DMS53 treated with DMSO at 0.1 percent for 48 hours (cell line): ENCODE measurements around the gene ZP3.
A peak's percentile ranks its signal among the peaks of the same experiment; 100 is the strongest.
"Not testable (repeated sequence)": the region's sequence is repeated elsewhere in the genome, so short reads cannot be mapped to it uniquely, and the experiment has no call there.

Source experiments
- DNase-seq: peaks from one replicate; lab custom pipeline; 2025; ENCODE audit not compliant: unreplicated experiment; lab: John Stamatoyannopoulos, UW

ZP3 gene

GRCh38 chr7:76424413-76425111 is at the start of gene ZP3:
Gene ZP3, plus strand, starts transcription at chr7:76424950. Its CDS starts 15 bp downstream, at chr7:76424965.
- no peak for DNase-seq

- no peak for DNase-seq
Measured at GRCh38 chr7:76375251-76375650, 49.5 kb upstream of the ZP3 start.

DNA sequence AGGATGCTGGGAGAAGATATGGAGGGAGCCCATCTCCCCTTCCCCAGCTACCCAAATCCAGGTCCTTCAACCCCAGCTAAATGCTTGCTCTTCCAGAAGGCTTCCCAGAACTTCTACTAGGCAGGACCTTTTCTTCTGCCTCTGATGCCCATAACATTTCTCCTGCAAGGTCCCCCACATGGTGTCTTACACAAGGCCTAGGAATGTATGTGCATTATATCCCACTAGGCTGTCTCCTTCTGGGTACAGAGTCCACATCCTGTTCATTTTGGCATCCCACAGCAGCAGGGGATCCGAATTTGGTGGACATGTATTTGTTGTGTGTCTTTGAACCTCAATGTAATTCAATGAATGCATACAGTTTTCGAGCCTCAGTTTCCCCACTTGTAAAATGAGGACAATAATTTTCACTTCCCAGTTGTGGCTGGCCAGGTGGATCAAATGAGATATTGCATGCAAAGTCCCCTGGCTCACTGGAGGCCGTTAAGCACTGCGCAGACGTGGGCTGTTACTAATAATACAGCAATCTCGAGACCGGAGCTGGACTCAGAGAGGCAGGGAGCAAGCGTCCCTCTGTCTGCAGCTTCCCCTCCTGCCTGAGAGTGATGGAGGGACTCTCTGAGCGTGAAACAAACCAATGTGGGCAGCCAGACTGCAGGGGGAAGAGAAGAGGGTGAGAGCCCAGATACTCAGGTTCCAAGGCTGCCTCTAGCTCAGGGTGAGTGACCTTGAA is 47.4 kb upstream of the ZP3 start:
- no peak for DNase-seq

GRCh38 chr7:76380623-76380966 is 44.2 kb upstream of the ZP3 start:
- DNase-seq = no peak

GRCh38 chr7:76381814-76382213 is 42.9 kb upstream of the ZP3 start:
- no peak for DNase-seq

DNA sequence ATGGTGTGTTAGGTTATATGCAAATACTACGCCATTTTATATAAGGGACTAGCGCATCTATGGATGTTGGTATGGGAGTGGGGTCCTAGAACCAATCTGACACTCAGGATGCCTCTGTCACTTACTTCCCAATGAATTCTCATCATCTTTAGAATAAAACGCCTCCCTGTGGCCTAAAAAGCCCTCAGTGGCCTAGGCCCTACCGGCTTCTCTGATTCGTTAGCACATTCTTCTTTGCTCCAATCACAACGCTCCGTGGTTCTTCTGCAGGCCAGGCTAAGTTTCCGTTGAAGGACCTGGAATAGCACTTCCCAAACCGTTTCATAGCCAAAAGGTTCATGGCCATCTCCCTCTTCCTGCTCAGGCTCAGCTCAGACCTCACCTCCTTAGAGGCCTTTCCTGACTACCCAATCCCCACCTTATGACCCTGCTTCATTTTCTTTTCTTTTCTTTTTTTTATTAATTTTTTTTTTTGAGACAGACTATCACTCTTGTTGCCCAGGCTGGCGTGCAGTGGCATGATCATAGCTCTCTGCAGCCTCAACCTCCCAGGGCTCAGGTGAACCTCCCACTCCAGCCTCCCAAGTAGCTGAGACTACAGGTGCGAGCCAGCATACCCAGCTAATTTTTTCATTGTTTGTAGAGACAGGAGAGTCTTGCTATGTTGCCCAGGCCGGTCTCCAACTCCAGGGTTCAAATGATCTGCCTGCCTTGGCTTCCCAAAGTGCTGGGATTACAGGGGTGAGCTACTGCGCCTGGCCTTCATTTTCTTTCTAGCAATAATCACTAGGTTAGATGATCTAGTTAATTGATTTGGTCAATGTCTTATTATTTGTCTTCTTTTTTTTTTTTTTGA is 41.4 kb upstream of the ZP3 start:
- DNase-seq = no peak

GRCh38 chr7:76386691-76387260 is 38.0 kb upstream of the ZP3 start:
- DNase-seq = no peak

GRCh38 chr7:76387789-76388188 is 37.0 kb upstream of the ZP3 start:
- not testable (repeated sequence) for DNase-seq

- no peak for DNase-seq
Measured at GRCh38 chr7:76390092-76390491, 34.7 kb upstream of the ZP3 start.

DNA sequence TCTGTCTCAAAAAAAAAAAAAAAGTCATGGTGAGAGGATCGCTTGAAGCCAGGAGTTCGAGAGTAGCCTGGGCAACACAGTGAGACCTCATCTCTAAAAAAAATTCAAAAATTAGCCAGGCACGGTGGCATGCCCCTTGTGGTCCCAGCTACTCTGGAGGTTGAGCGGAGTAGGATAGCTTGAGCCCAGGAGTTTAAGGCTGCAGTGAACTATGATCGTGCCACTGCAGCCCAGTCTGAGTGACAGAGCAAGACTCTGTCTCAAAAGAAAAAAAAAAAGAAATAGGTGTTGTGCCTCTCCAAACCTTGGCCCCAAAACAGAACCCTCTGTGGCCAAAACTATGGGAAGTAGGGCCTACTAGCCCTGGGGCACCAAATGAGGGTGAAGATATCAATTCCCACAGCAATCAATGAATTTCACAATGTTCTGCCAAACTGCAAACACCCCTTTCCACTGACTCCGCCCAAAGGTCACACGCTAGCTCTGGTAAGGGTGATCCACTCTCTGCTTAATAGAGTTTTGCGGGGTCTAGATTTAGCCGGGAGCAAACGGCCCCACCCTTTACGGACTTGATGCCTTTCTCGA is 32.1 kb upstream of the ZP3 start:
- no peak for DNase-seq

DNA sequence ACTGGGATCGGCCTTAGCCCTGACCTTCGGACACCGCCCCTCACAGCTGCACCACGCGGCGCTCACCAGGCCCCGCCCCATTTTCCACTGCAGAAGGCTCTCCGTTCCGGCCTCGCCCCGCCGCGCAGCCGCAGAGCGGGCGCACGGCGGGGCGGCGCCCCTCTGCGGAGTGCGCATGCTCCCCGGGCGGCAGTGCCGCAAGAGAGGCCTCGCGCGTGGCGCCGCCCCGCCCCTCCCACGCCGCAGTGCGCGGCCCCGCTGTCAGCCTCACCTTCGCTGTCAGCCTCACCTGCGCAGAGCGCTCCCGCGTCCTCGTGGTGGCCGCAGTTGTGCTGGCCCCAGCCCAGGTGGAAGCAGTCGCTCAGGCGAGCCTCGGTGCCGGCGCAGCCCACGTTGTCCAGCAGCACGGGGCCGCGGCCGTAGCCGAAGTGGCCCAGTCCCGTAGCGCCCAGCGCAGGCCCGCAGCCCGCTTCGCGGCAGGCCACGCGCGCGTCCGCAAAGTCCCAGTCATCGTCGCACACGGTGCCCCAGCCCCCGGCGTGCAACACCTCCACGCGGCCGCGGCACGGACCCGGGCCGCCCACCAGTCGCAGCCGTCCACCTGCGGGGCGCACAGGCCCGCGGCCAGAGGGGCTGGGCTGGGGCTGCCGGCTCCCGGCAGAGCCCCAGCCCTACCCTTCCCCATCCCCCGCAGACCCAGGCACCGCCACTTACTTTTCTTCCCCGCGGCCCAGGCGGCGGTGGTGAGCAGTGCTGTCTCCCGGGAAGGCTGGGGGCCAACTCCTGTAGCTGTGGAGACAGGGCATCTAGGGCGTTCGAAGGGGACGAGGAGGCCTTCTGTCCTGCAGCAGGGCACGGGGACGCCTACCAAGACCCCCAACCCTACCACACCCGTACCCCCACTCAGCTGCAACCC is 31.4 kb upstream of the ZP3 start:
- DNase-seq = peak; percentile 93

DNA sequence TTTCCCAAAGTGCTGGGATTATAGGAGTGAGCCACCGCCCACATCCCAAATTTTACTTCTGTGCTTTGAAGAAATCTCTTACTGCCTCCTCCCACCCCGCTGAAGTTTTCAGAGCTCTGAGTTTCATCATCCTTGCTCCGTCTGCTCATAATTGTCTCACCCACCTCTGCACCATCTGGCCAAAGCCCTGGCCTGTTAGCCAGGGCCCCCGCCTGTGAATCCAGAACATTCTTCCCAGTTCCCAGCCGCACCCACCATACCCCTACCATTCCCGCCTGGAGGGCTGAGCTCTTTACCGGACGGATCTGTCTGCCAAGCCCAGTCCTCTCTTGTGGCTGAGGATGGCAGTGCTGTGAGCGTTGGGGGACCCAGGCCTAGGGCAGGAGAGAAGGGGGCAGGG is 29.8 kb upstream of the ZP3 start:
- DNase-seq = no peak

DNA sequence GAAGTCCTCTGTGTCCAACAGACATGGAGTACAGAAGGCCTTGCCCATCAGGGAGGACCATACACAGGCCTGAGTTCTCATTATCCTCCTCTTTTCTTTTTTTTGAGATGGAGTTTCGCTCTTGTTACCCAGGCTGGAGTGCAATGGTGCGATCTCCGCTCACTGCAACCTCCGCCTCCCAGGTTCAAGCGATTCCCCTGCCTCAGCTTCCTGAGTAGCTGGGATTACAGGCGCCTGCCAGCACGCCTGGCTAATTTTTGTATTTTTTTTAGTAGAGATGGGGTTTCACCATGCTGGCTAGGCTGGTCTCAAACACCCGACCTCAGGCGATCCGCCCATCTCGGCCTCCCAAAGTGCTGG is 29.2 kb upstream of the ZP3 start:
- not testable (repeated sequence) for DNase-seq

DNA sequence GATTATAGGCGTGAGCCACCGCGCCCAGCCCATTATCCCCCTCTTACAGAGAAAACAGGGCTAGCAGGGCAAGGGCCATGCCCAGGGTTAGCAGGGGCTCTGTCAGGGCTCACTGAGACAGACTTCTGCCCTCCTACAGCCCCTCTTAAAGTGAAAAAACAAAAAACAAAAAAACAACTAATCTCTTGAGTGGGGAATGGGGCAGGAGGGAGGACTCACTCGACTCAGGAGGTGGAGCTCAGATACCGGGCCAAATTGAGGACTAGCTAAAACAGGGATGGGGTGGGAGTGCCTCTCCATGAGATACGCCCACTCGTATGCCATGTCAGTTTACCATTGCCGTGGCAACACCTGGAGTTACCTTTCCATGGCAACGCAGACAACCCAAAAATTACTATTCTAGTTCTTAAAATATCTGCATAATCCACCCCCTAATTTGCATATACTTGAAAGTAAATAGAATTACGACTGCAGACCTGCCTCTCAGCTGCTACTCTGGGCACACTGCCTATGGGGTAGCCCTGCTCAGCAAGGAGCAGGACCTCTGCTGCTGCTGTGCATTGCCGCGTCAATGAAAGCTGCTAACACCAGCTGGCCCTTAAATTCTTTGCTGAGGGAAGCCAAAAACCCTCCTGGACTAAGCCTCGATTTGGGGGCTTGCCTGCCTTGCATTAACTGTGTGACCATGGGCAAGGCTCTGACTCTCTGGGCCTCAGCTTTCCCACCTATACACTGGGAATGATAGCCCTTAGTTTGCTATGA is 28.6 kb upstream of the ZP3 start:
- DNase-seq = no peak

DNA sequence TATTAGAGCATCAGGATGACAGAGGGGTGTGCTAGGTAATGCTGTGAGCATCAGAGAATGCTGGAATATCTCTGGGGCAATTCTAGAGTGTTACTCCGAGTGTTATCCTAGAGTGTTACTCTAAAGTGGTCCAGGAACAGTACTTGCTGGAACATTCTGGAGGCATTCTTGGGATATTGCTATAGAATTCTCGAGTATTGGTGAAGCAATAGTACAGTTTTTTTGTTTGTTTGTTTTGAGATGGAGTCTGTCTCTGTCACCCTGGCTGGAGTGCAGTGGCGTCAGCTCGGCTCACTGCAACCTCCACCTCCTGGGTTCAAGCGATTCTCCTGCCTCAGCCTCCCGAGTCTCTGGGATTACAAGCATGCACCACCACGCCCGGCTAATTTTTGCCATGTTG is 27.9 kb upstream of the ZP3 start:
- no peak for DNase-seq

GRCh38 chr7:76397409-76398183 is 27.2 kb upstream of the ZP3 start:
- peak; percentile 67 for DNase-seq

- no peak for DNase-seq
Measured at GRCh38 chr7:76400248-76400647, 24.5 kb upstream of the ZP3 start.

- not testable (repeated sequence) for DNase-seq
Measured at GRCh38 chr7:76403097-76403496, 21.7 kb upstream of the ZP3 start.
